ENCODE measurements around the gene LFNG. TPM values are rescaled to one million over a fixed set of nuclear protein-coding genes. Genes with fewer than 3 reads are reported as not detected.

The LFNG gene
- total and polyA plus RNA-seq, 2 of the 13 experiments (the other 11 are each of a cell fraction or from before 2014, with no cell fraction given), result 0.44 to 1.5 TPM

DNA sequence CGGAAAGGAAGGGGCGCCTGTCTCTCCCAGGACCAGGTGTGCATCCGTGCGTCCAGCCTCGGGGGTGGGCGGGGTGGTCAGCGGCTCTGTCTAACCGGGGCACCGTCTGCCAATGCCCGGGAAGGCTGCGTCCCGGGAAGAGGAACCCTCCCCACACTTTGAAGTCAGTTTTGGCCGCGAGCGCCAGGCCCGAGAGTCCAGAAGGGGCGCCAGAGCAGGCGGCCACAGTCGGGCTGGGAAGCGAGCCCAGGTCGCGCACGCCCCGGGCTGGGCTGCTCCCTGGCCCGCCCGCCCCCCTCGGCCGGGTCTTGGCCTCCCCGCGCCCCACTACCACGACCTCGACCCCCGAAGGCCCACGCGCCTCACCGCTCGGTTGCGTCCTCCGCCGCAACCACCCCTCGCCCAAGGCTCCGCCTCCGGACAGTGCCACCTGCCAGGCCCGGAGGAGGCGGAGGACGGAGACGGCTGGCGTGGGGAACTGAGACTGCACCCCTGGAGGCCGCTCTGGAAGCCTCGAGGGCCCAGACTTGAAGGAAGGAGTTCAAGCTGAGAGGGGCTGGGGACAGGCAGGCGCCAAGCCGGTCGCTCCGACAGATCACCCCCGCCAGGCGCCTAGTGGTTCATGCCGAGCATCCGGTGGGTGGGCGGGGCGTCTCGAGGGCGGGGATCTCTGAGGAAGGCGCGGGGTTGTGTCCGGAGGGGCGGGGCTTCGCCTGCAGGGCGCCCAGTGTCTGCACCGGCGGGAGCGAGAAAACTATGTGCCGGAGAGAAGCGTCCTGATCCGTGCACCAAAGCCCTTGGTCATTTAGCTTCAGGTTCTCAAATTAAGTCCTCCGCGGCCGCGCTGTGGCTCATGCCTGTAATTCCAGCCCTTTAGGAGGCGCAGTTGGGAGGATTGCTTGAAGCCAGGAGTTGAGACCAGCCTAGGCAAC, 35.8 kb downstream of the LFNG start, which contains the start of gene BRAT1 (continued):
- TF ChIP-seq, protein P1, sequence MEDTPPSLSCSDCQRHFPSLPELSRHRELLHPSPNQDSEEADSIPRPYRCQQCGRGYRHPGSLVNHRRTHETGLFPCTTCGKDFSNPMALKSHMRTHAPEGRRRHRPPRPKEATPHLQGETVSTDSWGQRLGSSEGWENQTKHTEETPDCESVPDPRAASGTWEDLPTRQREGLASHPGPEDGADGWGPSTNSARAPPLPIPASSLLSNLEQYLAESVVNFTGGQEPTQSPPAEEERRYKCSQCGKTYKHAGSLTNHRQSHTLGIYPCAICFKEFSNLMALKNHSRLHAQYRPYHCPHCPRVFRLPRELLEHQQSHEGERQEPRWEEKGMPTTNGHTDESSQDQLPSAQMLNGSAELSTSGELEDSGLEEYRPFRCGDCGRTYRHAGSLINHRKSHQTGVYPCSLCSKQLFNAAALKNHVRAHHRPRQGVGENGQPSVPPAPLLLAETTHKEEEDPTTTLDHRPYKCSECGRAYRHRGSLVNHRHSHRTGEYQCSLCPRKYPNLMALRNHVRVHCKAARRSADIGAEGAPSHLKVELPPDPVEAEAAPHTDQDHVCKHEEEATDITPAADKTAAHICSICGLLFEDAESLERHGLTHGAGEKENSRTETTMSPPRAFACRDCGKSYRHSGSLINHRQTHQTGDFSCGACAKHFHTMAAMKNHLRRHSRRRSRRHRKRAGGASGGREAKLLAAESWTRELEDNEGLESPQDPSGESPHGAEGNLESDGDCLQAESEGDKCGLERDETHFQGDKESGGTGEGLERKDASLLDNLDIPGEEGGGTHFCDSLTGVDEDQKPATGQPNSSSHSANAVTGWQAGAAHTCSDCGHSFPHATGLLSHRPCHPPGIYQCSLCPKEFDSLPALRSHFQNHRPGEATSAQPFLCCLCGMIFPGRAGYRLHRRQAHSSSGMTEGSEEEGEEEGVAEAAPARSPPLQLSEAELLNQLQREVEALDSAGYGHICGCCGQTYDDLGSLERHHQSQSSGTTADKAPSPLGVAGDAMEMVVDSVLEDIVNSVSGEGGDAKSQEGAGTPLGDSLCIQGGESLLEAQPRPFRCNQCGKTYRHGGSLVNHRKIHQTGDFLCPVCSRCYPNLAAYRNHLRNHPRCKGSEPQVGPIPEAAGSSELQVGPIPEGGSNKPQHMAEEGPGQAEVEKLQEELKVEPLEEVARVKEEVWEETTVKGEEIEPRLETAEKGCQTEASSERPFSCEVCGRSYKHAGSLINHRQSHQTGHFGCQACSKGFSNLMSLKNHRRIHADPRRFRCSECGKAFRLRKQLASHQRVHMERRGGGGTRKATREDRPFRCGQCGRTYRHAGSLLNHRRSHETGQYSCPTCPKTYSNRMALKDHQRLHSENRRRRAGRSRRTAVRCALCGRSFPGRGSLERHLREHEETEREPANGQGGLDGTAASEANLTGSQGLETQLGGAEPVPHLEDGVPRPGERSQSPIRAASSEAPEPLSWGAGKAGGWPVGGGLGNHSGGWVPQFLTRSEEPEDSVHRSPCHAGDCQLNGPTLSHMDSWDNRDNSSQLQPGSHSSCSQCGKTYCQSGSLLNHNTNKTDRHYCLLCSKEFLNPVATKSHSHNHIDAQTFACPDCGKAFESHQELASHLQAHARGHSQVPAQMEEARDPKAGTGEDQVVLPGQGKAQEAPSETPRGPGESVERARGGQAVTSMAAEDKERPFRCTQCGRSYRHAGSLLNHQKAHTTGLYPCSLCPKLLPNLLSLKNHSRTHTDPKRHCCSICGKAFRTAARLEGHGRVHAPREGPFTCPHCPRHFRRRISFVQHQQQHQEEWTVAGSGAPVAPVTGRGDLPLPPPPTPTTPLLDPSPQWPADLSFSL (CRISPR knock-in tag; IDR thresholded peaks at IDR 0.05), result no peak
- TF ChIP-seq, protein P2, sequence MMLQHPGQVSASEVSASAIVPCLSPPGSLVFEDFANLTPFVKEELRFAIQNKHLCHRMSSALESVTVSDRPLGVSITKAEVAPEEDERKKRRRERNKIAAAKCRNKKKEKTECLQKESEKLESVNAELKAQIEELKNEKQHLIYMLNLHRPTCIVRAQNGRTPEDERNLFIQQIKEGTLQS (CRISPR knock-in tag; IDR thresholded peaks at IDR 0.05), result 0 out of 2 replicates have a peak, but pooled peaks have one; percentile 39
- TF ChIP-seq PPARG (CRISPR knock-in tag; conservative IDR thresholded peaks at IDR 0.05), result no peak
- TF ChIP-seq, protein P3, sequence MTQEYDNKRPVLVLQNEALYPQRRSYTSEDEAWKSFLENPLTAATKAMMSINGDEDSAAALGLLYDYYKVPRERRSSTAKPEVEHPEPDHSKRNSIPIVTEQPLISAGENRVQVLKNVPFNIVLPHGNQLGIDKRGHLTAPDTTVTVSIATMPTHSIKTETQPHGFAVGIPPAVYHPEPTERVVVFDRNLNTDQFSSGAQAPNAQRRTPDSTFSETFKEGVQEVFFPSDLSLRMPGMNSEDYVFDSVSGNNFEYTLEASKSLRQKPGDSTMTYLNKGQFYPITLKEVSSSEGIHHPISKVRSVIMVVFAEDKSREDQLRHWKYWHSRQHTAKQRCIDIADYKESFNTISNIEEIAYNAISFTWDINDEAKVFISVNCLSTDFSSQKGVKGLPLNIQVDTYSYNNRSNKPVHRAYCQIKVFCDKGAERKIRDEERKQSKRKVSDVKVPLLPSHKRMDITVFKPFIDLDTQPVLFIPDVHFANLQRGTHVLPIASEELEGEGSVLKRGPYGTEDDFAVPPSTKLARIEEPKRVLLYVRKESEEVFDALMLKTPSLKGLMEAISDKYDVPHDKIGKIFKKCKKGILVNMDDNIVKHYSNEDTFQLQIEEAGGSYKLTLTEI (CRISPR knock-in tag; conservative IDR thresholded peaks at IDR 0.05), result no peak
- TF ChIP-seq, protein P4, sequence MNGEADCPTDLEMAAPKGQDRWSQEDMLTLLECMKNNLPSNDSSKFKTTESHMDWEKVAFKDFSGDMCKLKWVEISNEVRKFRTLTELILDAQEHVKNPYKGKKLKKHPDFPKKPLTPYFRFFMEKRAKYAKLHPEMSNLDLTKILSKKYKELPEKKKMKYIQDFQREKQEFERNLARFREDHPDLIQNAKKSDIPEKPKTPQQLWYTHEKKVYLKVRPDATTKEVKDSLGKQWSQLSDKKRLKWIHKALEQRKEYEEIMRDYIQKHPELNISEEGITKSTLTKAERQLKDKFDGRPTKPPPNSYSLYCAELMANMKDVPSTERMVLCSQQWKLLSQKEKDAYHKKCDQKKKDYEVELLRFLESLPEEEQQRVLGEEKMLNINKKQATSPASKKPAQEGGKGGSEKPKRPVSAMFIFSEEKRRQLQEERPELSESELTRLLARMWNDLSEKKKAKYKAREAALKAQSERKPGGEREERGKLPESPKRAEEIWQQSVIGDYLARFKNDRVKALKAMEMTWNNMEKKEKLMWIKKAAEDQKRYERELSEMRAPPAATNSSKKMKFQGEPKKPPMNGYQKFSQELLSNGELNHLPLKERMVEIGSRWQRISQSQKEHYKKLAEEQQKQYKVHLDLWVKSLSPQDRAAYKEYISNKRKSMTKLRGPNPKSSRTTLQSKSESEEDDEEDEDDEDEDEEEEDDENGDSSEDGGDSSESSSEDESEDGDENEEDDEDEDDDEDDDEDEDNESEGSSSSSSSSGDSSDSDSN (CRISPR knock-in tag; IDR thresholded peaks at IDR 0.05), result no peak; the same call in 1 of the 2 replicates
- TF ChIP-seq, protein P5, sequence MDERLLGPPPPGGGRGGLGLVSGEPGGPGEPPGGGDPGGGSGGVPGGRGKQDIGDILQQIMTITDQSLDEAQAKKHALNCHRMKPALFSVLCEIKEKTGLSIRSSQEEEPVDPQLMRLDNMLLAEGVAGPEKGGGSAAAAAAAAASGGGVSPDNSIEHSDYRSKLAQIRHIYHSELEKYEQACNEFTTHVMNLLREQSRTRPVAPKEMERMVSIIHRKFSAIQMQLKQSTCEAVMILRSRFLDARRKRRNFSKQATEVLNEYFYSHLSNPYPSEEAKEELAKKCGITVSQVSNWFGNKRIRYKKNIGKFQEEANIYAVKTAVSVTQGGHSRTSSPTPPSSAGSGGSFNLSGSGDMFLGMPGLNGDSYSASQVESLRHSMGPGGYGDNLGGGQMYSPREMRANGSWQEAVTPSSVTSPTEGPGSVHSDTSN (CRISPR knock-in tag; IDR thresholded peaks at IDR 0.05), result no peak
- TF ChIP-seq, protein P6, sequence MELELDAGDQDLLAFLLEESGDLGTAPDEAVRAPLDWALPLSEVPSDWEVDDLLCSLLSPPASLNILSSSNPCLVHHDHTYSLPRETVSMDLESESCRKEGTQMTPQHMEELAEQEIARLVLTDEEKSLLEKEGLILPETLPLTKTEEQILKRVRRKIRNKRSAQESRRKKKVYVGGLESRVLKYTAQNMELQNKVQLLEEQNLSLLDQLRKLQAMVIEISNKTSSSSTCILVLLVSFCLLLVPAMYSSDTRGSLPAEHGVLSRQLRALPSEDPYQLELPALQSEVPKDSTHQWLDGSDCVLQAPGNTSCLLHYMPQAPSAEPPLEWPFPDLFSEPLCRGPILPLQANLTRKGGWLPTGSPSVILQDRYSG (CRISPR knock-in tag; IDR thresholded peaks at IDR 0.05), result no peak
- TF ChIP-seq SIN3A (IDR thresholded peaks at IDR 0.05; ENCODE audit: borderline replicate concordance, low read depth, low read length), result peak; percentile 21; the same call in 1 of the 2 replicates
- no peak; the same call in 1 of the 2 replicates for TF ChIP-seq ZNF83 (CRISPR knock-in tag; IDR thresholded peaks at IDR 0.05; ENCODE audit: borderline replicate concordance)
- TF ChIP-seq MEIS2 (CRISPR knock-in tag; IDR thresholded peaks at IDR 0.05), result peak; percentile 23
- TF ChIP-seq DPF2 (CRISPR knock-in tag; IDR thresholded peaks at IDR 0.05; ENCODE audit: borderline replicate concordance, low read depth), result no peak
- TF ChIP-seq WIZ (CRISPR knock-in tag; IDR thresholded peaks at IDR 0.05), result peak; percentile 38; the same call in 1 of the 2 replicates
- TF ChIP-seq ZNF557 (CRISPR knock-in tag; IDR thresholded peaks at IDR 0.05), result no peak
- no peak for TF ChIP-seq ZNF644 (CRISPR knock-in tag; IDR thresholded peaks at IDR 0.05; ENCODE audit: low read depth)

Measured in HepG2 (cell line).